GM21529 (cell line): ENCODE measurements around the gene ABL2.
"Not testable (repeated sequence)": the region's sequence is repeated elsewhere in the genome, so short reads cannot be mapped to it uniquely, and the experiment has no call there.

ENCODE experiments used
- ATAC-seq: cut with Tn5 transposase; IDR thresholded peaks from one replicate; pipeline ENCODE4 v1.9.1; 2021; ENCODE audit not compliant: unreplicated experiment

The ABL2 gene

GRCh38 chr1:179137617-179138255 lies 91.7 kb downstream of the ABL2 start:
- ATAC-seq = no peak

DNA sequence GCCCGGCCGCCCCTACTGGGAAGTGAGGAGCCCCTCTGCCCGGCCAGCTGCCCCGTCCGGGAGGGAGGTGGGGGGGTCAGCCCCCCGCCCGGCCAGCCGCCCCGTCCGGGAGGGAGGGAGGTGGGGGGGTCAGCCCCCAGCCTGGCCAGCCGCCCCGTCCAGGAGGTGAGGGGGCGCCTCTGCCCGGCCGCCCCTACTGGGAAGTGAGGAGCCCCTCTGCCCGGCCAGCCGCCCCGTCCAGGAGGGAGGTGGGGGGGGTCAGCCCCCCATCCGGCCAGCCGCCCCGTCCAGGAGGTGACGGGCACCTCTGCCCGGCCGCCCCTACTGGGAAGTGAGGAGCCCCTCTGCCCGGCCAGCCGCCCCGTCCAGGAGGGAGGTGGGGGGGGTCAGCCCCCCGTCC lies 93.8 kb downstream of the ABL2 start:
- not testable (repeated sequence) for ATAC-seq

- not testable (repeated sequence) for ATAC-seq
These were observed 94.3 kb downstream of the ABL2 start for GRCh38 chr1:179135168-179135567.

GRCh38 chr1:179129702-179130473 lies 99.6 kb downstream of the ABL2 start:
- peak; percentile 98 for ATAC-seq

DNA sequence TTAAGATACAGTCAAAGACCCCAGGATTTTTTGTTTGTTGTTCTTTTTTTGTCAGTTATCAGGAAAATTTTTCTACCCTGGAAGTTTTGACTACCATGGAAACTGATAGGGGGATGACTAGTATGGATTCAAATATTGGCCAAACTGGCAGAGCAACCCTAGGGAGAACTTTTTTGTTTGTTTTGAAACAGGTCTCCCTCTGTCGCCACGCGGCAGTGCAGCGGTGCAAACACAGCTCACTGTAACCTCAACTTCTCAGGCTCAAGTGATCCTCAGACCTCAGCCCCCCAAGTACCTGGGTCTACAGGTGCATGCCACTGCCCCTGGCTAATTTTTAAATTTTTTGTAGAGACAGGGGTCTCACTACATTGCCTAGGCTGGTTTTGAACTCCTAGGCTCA lies 101.0 kb downstream of the ABL2 start:
- no peak for ATAC-seq

- no peak for ATAC-seq
These were observed 102.1 kb downstream of the ABL2 start for GRCh38 chr1:179127163-179127895.

DNA sequence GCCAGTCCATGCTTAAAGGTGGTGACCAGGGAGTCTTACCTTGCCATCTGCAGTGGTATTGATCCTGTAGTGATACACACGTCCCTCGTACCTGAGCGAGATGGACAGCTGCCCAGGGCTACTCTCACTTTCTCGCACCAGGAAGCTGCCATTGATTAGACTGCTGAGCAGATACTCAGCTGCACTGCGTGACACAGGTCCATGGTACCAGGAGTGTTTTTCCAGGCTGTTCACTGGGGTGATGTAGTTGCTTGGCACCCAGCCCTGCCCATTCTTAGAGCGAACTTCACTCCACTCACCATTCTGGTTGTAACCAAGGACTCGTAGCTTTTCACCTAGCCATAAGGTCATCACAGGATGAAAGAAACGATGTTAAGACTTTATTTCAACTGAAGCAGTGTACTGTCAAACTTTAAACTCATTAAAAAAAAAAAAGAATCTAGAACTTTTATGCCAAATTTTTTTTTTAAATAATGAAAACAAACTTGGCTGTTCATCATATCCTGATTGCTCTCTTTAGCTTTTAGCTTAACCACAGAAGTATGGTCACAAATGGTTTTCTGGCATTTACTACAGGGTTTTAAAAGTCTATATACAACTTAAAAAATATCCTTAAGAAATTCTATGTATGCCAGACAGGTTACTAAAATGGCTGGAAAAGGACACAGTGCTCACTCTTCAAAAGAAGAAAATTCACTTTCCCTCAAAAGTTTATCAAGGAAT lies 103.0 kb downstream of the ABL2 start:
- no peak for ATAC-seq

DNA sequence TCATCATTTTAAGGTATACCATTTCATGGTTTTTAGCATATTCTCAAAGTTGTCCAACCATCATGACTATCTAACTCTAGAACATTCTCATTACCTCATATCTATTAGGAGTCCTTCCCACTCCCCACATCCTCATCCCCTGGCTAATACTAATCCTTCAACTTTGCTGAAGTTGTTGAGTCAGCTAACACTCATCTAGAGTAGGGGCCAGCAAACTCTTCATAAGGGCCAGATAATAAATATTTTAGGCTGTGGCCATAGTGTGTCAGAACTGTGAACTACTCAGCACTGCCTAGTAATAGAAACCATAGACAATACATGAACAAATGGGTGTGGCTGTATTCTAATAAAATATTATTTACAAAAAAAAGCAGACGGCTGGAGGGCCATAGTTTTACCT lies 104.6 kb downstream of the ABL2 start:
- no peak for ATAC-seq

DNA sequence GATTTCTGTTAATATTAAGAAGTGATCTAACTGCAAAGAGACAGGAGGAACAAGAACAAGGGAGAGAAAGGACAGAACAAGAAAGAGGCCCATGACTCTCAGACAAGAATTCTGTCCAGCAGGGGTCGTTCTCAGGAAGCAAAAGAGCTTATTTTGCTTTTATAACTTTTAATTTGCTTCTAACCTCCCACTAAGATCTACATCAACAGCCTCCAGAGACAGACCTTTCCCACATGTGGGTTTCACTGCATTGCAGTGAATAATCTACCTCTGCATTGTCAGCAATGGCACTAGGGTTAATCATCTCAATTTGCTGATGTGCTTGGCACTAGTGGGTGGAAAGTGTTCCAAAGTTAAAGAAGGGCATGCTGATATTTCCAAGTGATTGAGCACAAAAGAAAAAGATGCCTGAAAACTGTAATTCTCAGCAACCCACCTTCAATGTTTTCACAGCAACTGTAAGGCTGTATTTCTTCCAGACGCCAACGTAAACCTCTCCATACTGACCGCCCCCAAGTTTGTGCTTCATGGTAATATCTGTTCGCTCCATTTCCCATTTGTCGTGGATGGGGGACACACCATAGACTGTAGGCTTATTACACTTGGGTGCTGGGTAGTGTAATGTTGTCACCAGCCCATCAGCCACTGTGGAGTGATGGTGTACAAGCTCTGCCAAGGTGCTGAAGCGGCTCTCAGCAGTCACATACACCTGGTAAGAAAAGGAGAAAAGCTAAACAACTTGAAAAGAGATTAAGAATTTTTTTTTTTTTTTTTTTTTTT lies 108.1 kb downstream of the ABL2 start:
- ATAC-seq = no peak

GRCh38 chr1:179120736-179121135 lies 108.7 kb downstream of the ABL2 start:
- no peak for ATAC-seq

GRCh38 chr1:179119513-179119912 lies 110.0 kb downstream of the ABL2 start:
- no peak for ATAC-seq

DNA sequence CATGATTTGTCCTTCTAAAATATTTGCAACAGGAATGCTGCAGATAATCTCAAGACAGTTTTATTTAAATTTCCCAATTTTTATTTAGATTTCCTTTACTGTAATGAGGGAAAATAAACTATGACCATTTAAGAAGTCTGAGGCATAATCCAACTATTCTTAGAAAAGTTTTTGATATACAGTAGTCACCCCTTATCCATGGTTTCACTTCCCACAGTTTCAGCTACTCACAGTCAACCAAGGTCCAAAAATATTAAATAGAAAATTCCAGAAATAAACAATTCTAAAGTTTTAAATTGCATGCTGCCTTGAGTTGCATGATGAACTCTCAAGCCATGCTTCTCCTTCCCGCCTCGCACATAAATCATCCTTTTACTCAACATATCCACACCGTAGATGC lies 114.3 kb downstream of the ABL2 start:
- no peak for ATAC-seq

GRCh38 chr1:179108644-179109043 lies 120.8 kb downstream of the ABL2 start:
- ATAC-seq = no peak

GRCh38 chr1:179107706-179108629 lies 121.5 kb downstream of the ABL2 start:
- no peak for ATAC-seq

DNA sequence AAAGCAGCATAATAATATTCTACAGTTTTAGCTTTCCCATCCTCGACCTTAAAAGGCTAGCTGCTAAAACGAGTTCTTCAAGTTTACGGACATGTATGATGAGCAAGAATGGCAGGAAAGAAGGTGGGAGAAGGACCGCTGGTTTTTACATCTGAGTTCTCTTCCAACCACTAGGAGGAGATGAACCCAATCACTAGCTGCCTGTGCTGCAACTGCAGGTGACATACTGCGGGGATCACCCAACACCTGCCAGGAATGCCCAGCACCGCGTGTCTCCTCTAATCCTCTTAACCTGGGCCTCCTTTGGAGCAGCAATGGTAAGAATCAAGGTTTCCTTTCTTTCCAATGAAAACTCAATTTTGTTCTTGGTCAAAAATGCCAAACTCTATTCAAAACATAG lies 124.1 kb downstream of the ABL2 start:
- no peak for ATAC-seq

- ATAC-seq = no peak
These were observed 124.7 kb downstream of the ABL2 start for GRCh38 chr1:179104611-179105250.

GRCh38 chr1:179103999-179104398 lies 125.5 kb downstream of the ABL2 start:
- no peak for ATAC-seq

GRCh38 chr1:179101566-179101965 lies 127.9 kb downstream of the ABL2 start:
- no peak for ATAC-seq

- ATAC-seq = no peak
These were observed 129.6 kb downstream of the ABL2 start for GRCh38 chr1:179099891-179100290.
